Natural killer cell (primary cell): ENCODE measurements around the gene RGS12. TPM values are rescaled to one million over a fixed set of nuclear protein-coding genes. Genes with fewer than 3 reads are reported as not detected.

Experiments used
- ATAC-seq, 3 donors: fragments of 150-1000 bp in 2 of 3; fragments of 200-7000 bp in 1 of 3; cut with Tn5 transposase; 1 replicate in 1 of 3; 2 replicates in 2 of 3; pipeline ENCODE4 v1.10.0; 2021; ENCODE audit warnings: mild to moderate bottlenecking in 2 of 3, moderate library complexity in 2 of 3
- DNase-seq, 2 donors: peaks; one replicate each; pipeline versions ENCODE4 v3.0.0 to v3.0.0-alpha.2; 2013 to 2021; ENCODE audit warnings: mixed read lengths in 1 of 2
- H3K27ac ChIP-seq: one replicate; pipeline ENCODE4 v1.5.1; 2013; ENCODE audit warnings: mild to moderate bottlenecking, low read length
- H3K27me3 ChIP-seq: one replicate; pipeline ENCODE4 v1.6.1; 2013; ENCODE audit warnings: low read length; ENCODE audit not compliant: control insufficient read depth, insufficient read depth
- H3K36me3 ChIP-seq: one replicate; pipeline ENCODE4 v1.6.1; 2013; ENCODE audit warnings: low read length; ENCODE audit not compliant: control insufficient read depth, insufficient read depth
- H3K4me1 ChIP-seq: one replicate; pipeline ENCODE4 v1.6.1; 2013; ENCODE audit warnings: low read length; ENCODE audit not compliant: control insufficient read depth, insufficient read depth
- H3K4me3 ChIP-seq: one replicate; pipeline ENCODE4 v1.5.1; 2013; ENCODE audit warnings: low read length
- H3K9me3 ChIP-seq: one replicate; pipeline ENCODE4 v1.6.1; 2013; ENCODE audit warnings: low read length; ENCODE audit not compliant: control insufficient read depth, insufficient read depth
- H3K27ac Mint-ChIP-seq, 2 donors: one replicate each; pipeline ENCODE4 v1.8.0; 2022; ENCODE audit warnings: mild to moderate bottlenecking in 2 of 2, mixed read lengths in 2 of 2, moderate library complexity in 1 of 2
- H3K27me3 Mint-ChIP-seq, 2 donors: one replicate each; pipeline ENCODE4 v1.8.0; 2022; ENCODE audit warnings: low read depth in 2 of 2, mixed read lengths in 2 of 2
- H3K36me3 Mint-ChIP-seq: one replicate; pipeline ENCODE4 v1.8.0; 2022; ENCODE audit warnings: mixed read lengths
- H3K4me1 Mint-ChIP-seq, 2 donors: one replicate each; pipeline ENCODE4 v1.8.0; 2022; ENCODE audit warnings: mixed read lengths in 2 of 2
- H3K4me3 Mint-ChIP-seq: one replicate; pipeline ENCODE4 v1.8.0; 2022; ENCODE audit warnings: mild to moderate bottlenecking, moderate library complexity, mixed read lengths
- H3K9me3 Mint-ChIP-seq, 2 donors: one replicate each; pipeline ENCODE4 v1.8.0; 2022; ENCODE audit warnings: mixed read lengths in 2 of 2
- CTCF ChIP-seq: fragments of 200-600 bp; IDR thresholded peaks from one replicate; pipeline ENCODE4 v1.8.0; 2022; ENCODE audit warnings: antibody characterized with exemption
- WGBS: methylation state at CpG from one replicate; pipeline ENCODE4 v1.1.7; 2013; ENCODE audit warnings: missing lambda C conversion rate; ENCODE audit not compliant: insufficient coverage; 5-methylcytosine and 5-hydroxymethylcytosine counted together
- intact Hi-C: fragments of 100-400 bp; cut with micrococcal nuclease; formaldehyde crosslinking; loops from one replicate; pipeline ENCODE4 v1.14.2; 2022
- total RNA-seq, 4 donors: library from RNA; stranded (reverse); fragments of 120-200 nt in 1 of 4; gene quantifications; one replicate each; pipeline versions ENCODE4 v1.2.3 to v1.2.4, GENCODE V29; 2013 to 2022

Gene RGS12
- total RNA-seq, 3 donors from 2014 or later (not counting 1 experiment from before 2014, with no cell fraction given), result 10.5 to 12.3 (median 10.6) TPM

GRCh38 chr4:3271131-3271530 is 21.7 kb upstream of the RGS12 start:
- Histone ChIP-seq H3K36me3 (no peaks in the 10 kb centered on the region), H3K27me3 (no peaks in the 10 kb centered on the region), H3K4me1 (no peaks in the 10 kb centered on the region), H3K4me3 (no peak overlapping the region), H3K9me3 (no peaks in the 10 kb centered on the region), H3K27ac (no peak overlapping the region)
- whole genome bisulfite sequencing, result 90% methylated on average over 14 of the region's 14 CpGs
- no peak overlapping the region for H3K27ac Mint-ChIP-seq
- DNase-seq, result no peak
- H3K36me3 Mint-ChIP-seq, result no peaks in the 10 kb centered on the region
- intact Hi-C loops, result no loop called here
- H3K4me3 Mint-ChIP-seq, result no peak overlapping the region
- no peak for TF ChIP-seq CTCF
- ATAC-seq, result no peak
- no peaks in the 10 kb centered on the region for H3K9me3 Mint-ChIP-seq
- no peaks in the 10 kb centered on the region for H3K4me1 Mint-ChIP-seq
- H3K27me3 Mint-ChIP-seq, result no peaks in the 10 kb centered on the region

- Mint-ChIP-seq H3K4me3 (no peak overlapping the region), H3K27me3 (peaks cover 2 to 12% of the 10 kb centered on the region in 2 donors), H3K9me3 (no peaks in the 10 kb centered on the region), H3K27ac (no peak overlapping the region), H3K4me1 (no peaks in the 10 kb centered on the region), H3K36me3 (no peaks in the 10 kb centered on the region)
- intact Hi-C loops, result no loop called here
- Histone ChIP-seq H3K27ac (no peak overlapping the region), H3K4me3 (no peak overlapping the region), H3K36me3 (no peaks in the 10 kb centered on the region), H3K4me1 (no peaks in the 10 kb centered on the region), H3K9me3 (no peaks in the 10 kb centered on the region), H3K27me3 (no peaks in the 10 kb centered on the region)
- WGBS, result 98% methylated on average over 9 of the region's 9 CpGs
- no peak for TF ChIP-seq CTCF
- ATAC-seq, result no peak
- no peak for DNase-seq
Observed at GRCh38 chr4:3276986-3277385, 15.8 kb upstream of the RGS12 start.

GRCh38 chr4:3280466-3280865 is 12.4 kb upstream of the RGS12 start:
- no peaks in the 10 kb centered on the region for H3K9me3 Mint-ChIP-seq
- no peak overlapping the region for H3K4me3 Mint-ChIP-seq
- TF ChIP-seq CTCF, result no peak
- Histone ChIP-seq H3K4me3 (no peak overlapping the region), H3K27ac (no peak overlapping the region), H3K36me3 (no peaks in the 10 kb centered on the region), H3K27me3 (no peaks in the 10 kb centered on the region), H3K9me3 (no peaks in the 10 kb centered on the region), H3K4me1 (peaks cover 4% of the 10 kb centered on the region)
- H3K27me3 Mint-ChIP-seq, result peaks cover 11 to 27% of the 10 kb centered on the region in 2 donors
- H3K4me1 Mint-ChIP-seq, result no peaks in the 10 kb centered on the region
- no peak overlapping the region for H3K27ac Mint-ChIP-seq
- 92% methylated on average over 3 of the region's 3 CpGs for WGBS
- no peak for DNase-seq
- no peak for ATAC-seq
- intact Hi-C loops, result no loop called here
- H3K36me3 Mint-ChIP-seq, result no peaks in the 10 kb centered on the region

GRCh38 chr4:3283483-3283882 is 9.3 kb upstream of the RGS12 start:
- WGBS, result 95% methylated on average over 6 of the region's 6 CpGs

More at GRCh38 chr4:3283483-3283882, 9.3 kb upstream of the RGS12 start:
- DNase-seq, result no peak
- Mint-ChIP-seq H3K27me3 (peaks cover 18 to 32% of the 10 kb centered on the region in 2 donors), H3K27ac (no peak overlapping the region), H3K36me3 (no peaks in the 10 kb centered on the region), H3K4me3 (no peak overlapping the region), H3K4me1 (no peaks in the 10 kb centered on the region), H3K9me3 (no peaks in the 10 kb centered on the region)
- intact Hi-C loops, result no loop called here
- H3K27me3 ChIP-seq, result peaks cover 8% of the 10 kb centered on the region
- no peak overlapping the region for H3K4me3 ChIP-seq
- no peak for TF ChIP-seq CTCF
- H3K36me3 ChIP-seq, result no peaks in the 10 kb centered on the region
- H3K9me3 ChIP-seq, result no peaks in the 10 kb centered on the region
- ATAC-seq, result no peak
- no peak overlapping the region for H3K27ac ChIP-seq
- peaks cover 19% of the 10 kb centered on the region for H3K4me1 ChIP-seq
